ENCODE data around the gene MICALL1.

The MICALL1 gene

GRCh38 chr22:37967637-37968451 is 61.7 kb downstream of the MICALL1 start:
- no peak overlapping the region for H3K27ac ChIP-seq
- TF ChIP-seq CTCF (conservative IDR thresholded peaks at IDR 0.05) (no peak), ZFX (IDR thresholded peaks at IDR 0.05) (no peak)

- H3K27ac ChIP-seq, result no peak overlapping the region
- TF ChIP-seq CTCF (conservative IDR thresholded peaks at IDR 0.05) (no peak), ZFX (IDR thresholded peaks at IDR 0.05) (no peak)
Measured at GRCh38 chr22:37968452-37969251, 62.6 kb downstream of the MICALL1 start.

GRCh38 chr22:37970864-37971263 is 64.8 kb downstream of the MICALL1 start:
- TF ChIP-seq CTCF (conservative IDR thresholded peaks at IDR 0.05), result no peak
- no peak for TF ChIP-seq ZFX (IDR thresholded peaks at IDR 0.05)
- no peak overlapping the region for H3K27ac ChIP-seq

GRCh38 chr22:37971475-37972434 is 65.7 kb downstream of the MICALL1 start:
- no peak for TF ChIP-seq CTCF (conservative IDR thresholded peaks at IDR 0.05)
- no peak for TF ChIP-seq ZFX (IDR thresholded peaks at IDR 0.05)

GRCh38 chr22:37972527-37972926 is 66.4 kb downstream of the MICALL1 start:
- no peak overlapping the region for H3K27ac ChIP-seq

More at GRCh38 chr22:37971475-37972434, 65.7 kb downstream of the MICALL1 start:
- H3K27ac ChIP-seq, result no peak overlapping the region

More at GRCh38 chr22:37972527-37972926, 66.4 kb downstream of the MICALL1 start:
- no peak for TF ChIP-seq CTCF (conservative IDR thresholded peaks at IDR 0.05)
- no peak for TF ChIP-seq ZFX (IDR thresholded peaks at IDR 0.05)
